Sigmoid colon (tissue), 4 donors: ENCODE measurements around the gene GABARAPL1.

Experiments used
- EP300 ChIP-seq, 4 donors: sonication (generic); formaldehyde crosslinking; IDR thresholded peaks; one replicate each; pipeline ENCODE4 v1.6.1; 2017; ENCODE audit warnings: antibody characterized with exemption in 4 of 4
- POLR2A ChIP-seq, 2 donors: fragments of 450-650 bp; IDR thresholded peaks; one replicate each; pipeline ENCODE4 v1.6.1; 2016; ENCODE audit warnings: antibody characterized with exemption in 2 of 2, mild to moderate bottlenecking in 2 of 2, moderate library complexity in 2 of 2
- POLR2AphosphoS5 ChIP-seq, 4 donors: sonication (generic); formaldehyde crosslinking; IDR thresholded peaks; one replicate each; pipeline ENCODE4 v1.6.1; 2017; ENCODE audit warnings: antibody characterized with exemption in 4 of 4
- TF ChIP-seq, protein P1 (sequence below), 4 experiments: fragments of 450-650 bp in 3 of 4; fragments of 200-600 bp in 1 of 4; IDR thresholded peaks; one replicate each; pipeline ENCODE4 v1.5.1; 2016 to 2019; ENCODE audit warnings: antibody characterized with exemption in 4 of 4, mild to moderate bottlenecking in 3 of 4, moderate library complexity in 2 of 4

- TF ChIP-seq, protein P1, sequence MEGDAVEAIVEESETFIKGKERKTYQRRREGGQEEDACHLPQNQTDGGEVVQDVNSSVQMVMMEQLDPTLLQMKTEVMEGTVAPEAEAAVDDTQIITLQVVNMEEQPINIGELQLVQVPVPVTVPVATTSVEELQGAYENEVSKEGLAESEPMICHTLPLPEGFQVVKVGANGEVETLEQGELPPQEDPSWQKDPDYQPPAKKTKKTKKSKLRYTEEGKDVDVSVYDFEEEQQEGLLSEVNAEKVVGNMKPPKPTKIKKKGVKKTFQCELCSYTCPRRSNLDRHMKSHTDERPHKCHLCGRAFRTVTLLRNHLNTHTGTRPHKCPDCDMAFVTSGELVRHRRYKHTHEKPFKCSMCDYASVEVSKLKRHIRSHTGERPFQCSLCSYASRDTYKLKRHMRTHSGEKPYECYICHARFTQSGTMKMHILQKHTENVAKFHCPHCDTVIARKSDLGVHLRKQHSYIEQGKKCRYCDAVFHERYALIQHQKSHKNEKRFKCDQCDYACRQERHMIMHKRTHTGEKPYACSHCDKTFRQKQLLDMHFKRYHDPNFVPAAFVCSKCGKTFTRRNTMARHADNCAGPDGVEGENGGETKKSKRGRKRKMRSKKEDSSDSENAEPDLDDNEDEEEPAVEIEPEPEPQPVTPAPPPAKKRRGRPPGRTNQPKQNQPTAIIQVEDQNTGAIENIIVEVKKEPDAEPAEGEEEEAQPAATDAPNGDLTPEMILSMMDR (IDR thresholded peaks at IDR 0.05), result peak; percentile 60 to 87 (median 81)
- no peak for TF ChIP-seq POLR2AphosphoS5 (IDR thresholded peaks at IDR 0.05)
- TF ChIP-seq POLR2A (IDR thresholded peaks at IDR 0.05), result no peak
- no peak for TF ChIP-seq EP300 (IDR thresholded peaks at IDR 0.05)
Measured at GRCh38 chr12:10235761-10236631, 23.3 kb downstream of the GABARAPL1 start.
